Stomach (tissue), 4 donors: ENCODE measurements around the gene BCAR3.

Source experiments
- CTCF ChIP-seq, 7 experiments: fragments of 450-650 bp in 4 of 7; fragments of 200-600 bp in 3 of 7; sonication (generic) in 3 of 7; IDR thresholded peaks; one replicate each; pipeline ENCODE4 v1.5.1; 2016 to 2019; ENCODE audit warnings: antibody characterized with exemption in 7 of 7, control low read depth in 2 of 7, mild to moderate bottlenecking in 1 of 7
- EP300 ChIP-seq: sonication (generic); formaldehyde crosslinking; IDR thresholded peaks from one replicate; pipeline ENCODE4 v1.6.1; 2017; ENCODE audit warnings: antibody characterized with exemption
- POLR2A ChIP-seq, 4 donors: fragments of 450-650 bp; IDR thresholded peaks; one replicate each; pipeline ENCODE4 v1.6.1; 2016; ENCODE audit warnings: antibody characterized with exemption in 4 of 4, control low read depth in 2 of 4, mild to moderate bottlenecking in 1 of 4, moderate library complexity in 1 of 4
- POLR2AphosphoS5 ChIP-seq, 3 donors: sonication (generic); formaldehyde crosslinking; IDR thresholded peaks; one replicate each; pipeline ENCODE4 v1.6.1; 2016; ENCODE audit warnings: antibody characterized with exemption in 3 of 3

DNA sequence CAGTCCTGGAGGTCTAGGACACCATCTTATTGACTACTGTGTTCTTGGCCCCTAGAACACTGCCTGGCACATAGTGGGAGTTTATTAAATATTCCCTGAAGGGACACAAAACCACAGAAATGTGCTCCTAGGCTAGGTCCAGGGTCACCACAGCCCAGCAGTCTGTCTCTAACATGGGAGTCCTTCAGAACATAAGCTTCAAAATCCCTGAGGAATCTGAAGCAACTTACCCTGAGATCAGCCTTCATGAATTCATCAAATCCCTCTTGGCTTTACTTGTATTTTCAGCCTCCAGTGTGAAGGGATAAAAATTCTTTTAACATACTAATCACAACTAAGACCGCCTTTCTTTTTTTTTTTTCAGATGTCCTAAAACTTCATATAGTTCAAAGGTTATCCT, 32.7 kb upstream of the BCAR3 start:
- TF ChIP-seq POLR2AphosphoS5 (IDR thresholded peaks at IDR 0.05) (no peak), CTCF (IDR thresholded peaks at IDR 0.05) (no peak), POLR2A (IDR thresholded peaks at IDR 0.05) (no peak), EP300 (no peak)
